ENCODE data around the gene CACNA1C. TPM values are rescaled to one million over a fixed set of nuclear protein-coding genes. Genes with fewer than 3 reads are reported as not detected.

The CACNA1C gene
- total and polyA plus RNA-seq, 2 donors from 2014 or later: 1.6 to 17.4 TPM

DNA sequence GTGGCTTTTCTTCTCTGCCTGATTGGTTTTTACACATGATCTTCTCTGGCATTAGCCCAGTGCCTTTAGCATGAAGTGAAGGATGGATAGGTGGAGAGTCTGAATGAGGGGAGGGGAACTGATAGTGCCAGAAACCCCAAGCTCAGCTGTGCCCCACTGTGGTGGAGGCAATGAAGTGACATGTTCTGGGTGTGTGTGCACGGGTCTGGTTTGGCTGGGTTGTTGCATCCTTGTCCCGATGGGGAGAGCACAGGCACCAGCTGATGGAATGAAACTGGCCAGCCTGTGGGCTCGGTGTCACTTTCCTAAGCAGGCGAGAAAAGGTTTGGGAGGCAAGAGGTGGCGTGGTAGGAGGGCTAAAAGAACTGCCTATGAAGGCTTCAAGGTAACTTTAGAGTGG, 65.3 kb downstream of the CACNA1C start:
- Histone ChIP-seq H3K27ac (ENCODE audit: low read depth in 2 of 2, low read length in 2 of 2) (no peak overlapping the region), H3K36me3 (ENCODE audit: control insufficient read depth in 2 of 3, insufficient read depth in 3 of 3, low read length in 3 of 3) (no peaks in the 10 kb centered on the region), H3K9ac (ENCODE audit: low read length in 3 of 3) (no peak overlapping the region), H3K9me3 (ENCODE audit: control insufficient read depth in 2 of 3, insufficient read depth in 1 of 3, low read length in 3 of 3) (no peaks in the 10 kb centered on the region), H3K4me1 (ENCODE audit: control insufficient read depth in 2 of 3, insufficient read depth in 2 of 3, low read depth in 1 of 3, low read length in 3 of 3) (peaks cover 0 to under 1% (median 0%) of the 10 kb centered on the region in 3 donors), H3K4me3 (ENCODE audit: low read length in 3 of 3) (no peak overlapping the region), H3K27me3 (ENCODE audit: control insufficient read depth, insufficient read depth, low read length) (no peaks in the 10 kb centered on the region)
- FAIRE-seq (no peak), DNase-seq (no peak)
- intact Hi-C loops (cut with DNase I): no loop called here
- TF ChIP-seq, protein P1, sequence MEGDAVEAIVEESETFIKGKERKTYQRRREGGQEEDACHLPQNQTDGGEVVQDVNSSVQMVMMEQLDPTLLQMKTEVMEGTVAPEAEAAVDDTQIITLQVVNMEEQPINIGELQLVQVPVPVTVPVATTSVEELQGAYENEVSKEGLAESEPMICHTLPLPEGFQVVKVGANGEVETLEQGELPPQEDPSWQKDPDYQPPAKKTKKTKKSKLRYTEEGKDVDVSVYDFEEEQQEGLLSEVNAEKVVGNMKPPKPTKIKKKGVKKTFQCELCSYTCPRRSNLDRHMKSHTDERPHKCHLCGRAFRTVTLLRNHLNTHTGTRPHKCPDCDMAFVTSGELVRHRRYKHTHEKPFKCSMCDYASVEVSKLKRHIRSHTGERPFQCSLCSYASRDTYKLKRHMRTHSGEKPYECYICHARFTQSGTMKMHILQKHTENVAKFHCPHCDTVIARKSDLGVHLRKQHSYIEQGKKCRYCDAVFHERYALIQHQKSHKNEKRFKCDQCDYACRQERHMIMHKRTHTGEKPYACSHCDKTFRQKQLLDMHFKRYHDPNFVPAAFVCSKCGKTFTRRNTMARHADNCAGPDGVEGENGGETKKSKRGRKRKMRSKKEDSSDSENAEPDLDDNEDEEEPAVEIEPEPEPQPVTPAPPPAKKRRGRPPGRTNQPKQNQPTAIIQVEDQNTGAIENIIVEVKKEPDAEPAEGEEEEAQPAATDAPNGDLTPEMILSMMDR (IDR thresholded peaks at IDR 0.05; ENCODE audit: borderline replicate concordance, extremely low read depth, insufficient read depth): no peak

DNA sequence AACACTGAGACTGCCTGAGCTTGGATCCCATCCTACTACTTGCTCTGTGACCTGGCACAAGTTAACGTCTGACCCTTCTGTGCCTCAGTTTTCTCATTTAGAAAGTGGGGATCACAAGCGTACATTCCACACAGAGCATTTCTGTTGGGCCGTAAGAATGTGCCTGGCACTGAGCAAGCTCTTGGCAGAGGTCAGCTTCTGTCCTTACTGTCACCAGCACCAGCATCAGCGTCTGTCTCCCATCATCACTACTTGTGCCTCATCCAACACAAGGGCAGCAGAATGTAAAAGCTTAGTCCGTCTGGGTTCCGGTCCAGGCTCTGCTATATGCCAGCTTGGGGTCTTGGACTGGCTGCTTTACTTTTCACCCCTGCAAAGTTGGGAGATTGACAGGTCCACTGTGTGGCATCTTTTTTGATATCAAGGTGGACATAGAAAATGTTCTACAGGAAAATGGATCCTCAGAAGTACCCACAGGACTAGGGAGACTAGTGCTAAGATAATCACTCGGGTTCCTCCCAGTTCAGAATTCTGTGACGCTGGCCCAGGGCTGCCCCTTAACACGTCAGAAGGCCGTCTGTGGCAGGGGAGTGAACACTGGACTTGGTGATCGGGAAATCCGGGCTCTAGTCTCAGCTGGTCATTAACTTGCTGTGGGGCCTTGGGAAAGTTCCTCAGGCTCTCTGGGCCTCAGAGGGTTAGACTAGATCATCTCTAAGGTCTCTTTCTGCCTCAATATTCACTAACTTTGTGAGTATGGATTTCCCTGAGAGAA, 65.9 kb downstream of the CACNA1C start:
- DNase-seq (no peak), FAIRE-seq (no peak)
- H3K27ac ChIP-seq (ENCODE audit: low read depth in 2 of 2, low read length in 2 of 2): no peak overlapping the region

DNA sequence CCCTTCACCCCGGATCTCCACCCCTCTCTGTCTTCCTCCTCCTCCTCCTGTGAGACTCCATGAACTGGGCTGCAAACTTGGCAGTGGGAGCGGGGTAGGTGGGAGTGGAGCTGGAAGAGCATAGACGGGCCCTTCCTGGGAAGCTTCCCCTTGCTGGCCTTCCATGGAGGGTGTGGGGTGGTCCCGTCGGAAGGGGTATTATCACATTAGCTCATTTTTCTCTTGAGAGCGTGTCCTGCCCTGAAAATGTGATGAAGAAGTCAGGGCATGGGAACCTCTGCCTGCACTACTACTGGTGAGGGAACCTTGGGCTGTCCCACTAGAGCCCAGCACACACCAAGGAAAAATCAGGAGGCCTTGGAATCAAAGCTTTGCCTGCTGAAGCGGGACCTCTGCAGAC, 66.5 kb downstream of the CACNA1C start:
- intact Hi-C loops (cut with DNase I): no loop called here
- Histone ChIP-seq H3K27me3 (ENCODE audit: control insufficient read depth, insufficient read depth, low read length) (no peaks in the 10 kb centered on the region), H3K27ac (ENCODE audit: low read depth in 2 of 2, low read length in 2 of 2) (no peak overlapping the region), H3K9me3 (ENCODE audit: control insufficient read depth in 2 of 3, insufficient read depth in 1 of 3, low read length in 3 of 3) (no peaks in the 10 kb centered on the region), H3K9ac (ENCODE audit: low read length in 3 of 3) (no peak overlapping the region), H3K4me1 (ENCODE audit: control insufficient read depth in 2 of 3, insufficient read depth in 2 of 3, low read depth in 1 of 3, low read length in 3 of 3) (no peaks in the 10 kb centered on the region), H3K4me3 (ENCODE audit: low read length in 3 of 3) (no peak overlapping the region), H3K36me3 (ENCODE audit: control insufficient read depth in 2 of 3, insufficient read depth in 3 of 3, low read length in 3 of 3) (no peaks in the 10 kb centered on the region)
- FAIRE-seq (no peak), DNase-seq (no peak)
- TF ChIP-seq, protein P1 (IDR thresholded peaks at IDR 0.05; ENCODE audit: borderline replicate concordance, extremely low read depth, insufficient read depth): no peak

More for the DNA sequence above, 65.9 kb downstream of the CACNA1C start:
- intact Hi-C loops (cut with DNase I): no loop called here
- Histone ChIP-seq H3K36me3 (ENCODE audit: control insufficient read depth in 2 of 3, insufficient read depth in 3 of 3, low read length in 3 of 3) (no peaks in the 10 kb centered on the region), H3K4me1 (ENCODE audit: control insufficient read depth in 2 of 3, insufficient read depth in 2 of 3, low read depth in 1 of 3, low read length in 3 of 3) (no peaks in the 10 kb centered on the region), H3K4me3 (ENCODE audit: low read length in 3 of 3) (no peak overlapping the region), H3K27me3 (ENCODE audit: control insufficient read depth, insufficient read depth, low read length) (no peaks in the 10 kb centered on the region), H3K9ac (ENCODE audit: low read length in 3 of 3) (no peak overlapping the region), H3K9me3 (ENCODE audit: control insufficient read depth in 2 of 3, insufficient read depth in 1 of 3, low read length in 3 of 3) (no peaks in the 10 kb centered on the region)
- TF ChIP-seq, protein P1 (IDR thresholded peaks at IDR 0.05; ENCODE audit: borderline replicate concordance, extremely low read depth, insufficient read depth): no peak
